ENCODE results near the gene PAQR7. TPM values are rescaled to one million over a fixed set of nuclear protein-coding genes. Genes with fewer than 3 reads are reported as not detected.

The PAQR7 gene
- total RNA-seq, 1 donor from 2014 or later, result 18.7 TPM

GRCh38 chr1:25834894-25835293, 40.6 kb downstream of the PAQR7 start:
- peaks cover 56% of the 10 kb centered on the region for H3K4me1 Mint-ChIP-seq (ENCODE audit: unreplicated experiment)
- H3K4me3 Mint-ChIP-seq (ENCODE audit: unreplicated experiment), result no peak overlapping the region
- no peaks in the 10 kb centered on the region for H3K27me3 Mint-ChIP-seq (ENCODE audit: unreplicated experiment)
- TF ChIP-seq CTCF (IDR thresholded peaks at IDR 0.05; ENCODE audit: unreplicated experiment), result no peak
- no peaks in the 10 kb centered on the region for H3K9me3 Mint-ChIP-seq (ENCODE audit: unreplicated experiment)
- H3K27ac Mint-ChIP-seq (ENCODE audit: unreplicated experiment), result no peak overlapping the region
- peaks cover 10% of the 10 kb centered on the region for H3K36me3 Mint-ChIP-seq (ENCODE audit: low read depth, unreplicated experiment)
- no peak for DNase-seq (ENCODE audit: low spot score)

GRCh38 chr1:25833158-25833557, 42.4 kb downstream of the PAQR7 start:
- Mint-ChIP-seq H3K4me3 (ENCODE audit: unreplicated experiment) (no peak overlapping the region), H3K36me3 (ENCODE audit: low read depth, unreplicated experiment) (peaks cover 21% of the 10 kb centered on the region), H3K9me3 (ENCODE audit: unreplicated experiment) (no peaks in the 10 kb centered on the region), H3K27me3 (ENCODE audit: unreplicated experiment) (no peaks in the 10 kb centered on the region), H3K4me1 (ENCODE audit: unreplicated experiment) (peaks cover 70% of the 10 kb centered on the region), H3K27ac (ENCODE audit: unreplicated experiment) (no peak overlapping the region)
- DNase-seq (ENCODE audit: low spot score), result no peak
- TF ChIP-seq CTCF (IDR thresholded peaks at IDR 0.05; ENCODE audit: unreplicated experiment), result no peak

GRCh38 chr1:25832336-25833037, 43.0 kb downstream of the PAQR7 start:
- Mint-ChIP-seq H3K4me3 (ENCODE audit: unreplicated experiment) (no peak overlapping the region), H3K27me3 (ENCODE audit: unreplicated experiment) (no peaks in the 10 kb centered on the region), H3K27ac (ENCODE audit: unreplicated experiment) (peak overlapping the region; percentile 37), H3K4me1 (ENCODE audit: unreplicated experiment) (peaks cover 69% of the 10 kb centered on the region), H3K36me3 (ENCODE audit: low read depth, unreplicated experiment) (peaks cover 25% of the 10 kb centered on the region), H3K9me3 (ENCODE audit: unreplicated experiment) (no peaks in the 10 kb centered on the region)
- no peak for DNase-seq (ENCODE audit: low spot score)
- TF ChIP-seq CTCF (IDR thresholded peaks at IDR 0.05; ENCODE audit: unreplicated experiment), result no peak

- no peaks in the 10 kb centered on the region for H3K9me3 Mint-ChIP-seq (ENCODE audit: unreplicated experiment)
- peaks cover 25% of the 10 kb centered on the region for H3K36me3 Mint-ChIP-seq (ENCODE audit: low read depth, unreplicated experiment)
- no peaks in the 10 kb centered on the region for H3K27me3 Mint-ChIP-seq (ENCODE audit: unreplicated experiment)
- H3K4me3 Mint-ChIP-seq (ENCODE audit: unreplicated experiment), result no peak overlapping the region
- H3K4me1 Mint-ChIP-seq (ENCODE audit: unreplicated experiment), result peaks cover 64% of the 10 kb centered on the region
- no peak for DNase-seq (ENCODE audit: low spot score)
- peak overlapping the region; percentile 37 for H3K27ac Mint-ChIP-seq (ENCODE audit: unreplicated experiment)
- TF ChIP-seq CTCF (IDR thresholded peaks at IDR 0.05; ENCODE audit: unreplicated experiment), result no peak
Measured at GRCh38 chr1:25831569-25832196, 43.8 kb downstream of the PAQR7 start.

GRCh38 chr1:25829046-25829445, 46.5 kb downstream of the PAQR7 start:
- Mint-ChIP-seq H3K9me3 (ENCODE audit: unreplicated experiment) (no peaks in the 10 kb centered on the region), H3K27me3 (ENCODE audit: unreplicated experiment) (no peaks in the 10 kb centered on the region), H3K36me3 (ENCODE audit: low read depth, unreplicated experiment) (peaks cover 21% of the 10 kb centered on the region), H3K27ac (ENCODE audit: unreplicated experiment) (peak overlapping the region; percentile 14), H3K4me1 (ENCODE audit: unreplicated experiment) (peaks cover 51% of the 10 kb centered on the region), H3K4me3 (ENCODE audit: unreplicated experiment) (no peak overlapping the region)
- DNase-seq (ENCODE audit: low spot score), result no peak
- TF ChIP-seq CTCF (IDR thresholded peaks at IDR 0.05; ENCODE audit: unreplicated experiment), result no peak
